Ramos (cell line): ENCODE data around the gene SLC38A5.

Experiments
- in situ Hi-C: fragments of 300-500 bp; cut with MboI; formaldehyde crosslinking; loops from one replicate; pipeline ENCODE4 v1.14.3; 2022; ENCODE audit warnings: low sequenced_read_pairs; ENCODE audit not compliant: unreplicated experiment

The SLC38A5 gene

GRCh38 chrX:48493890-48494364 lies 23.9 kb upstream of the SLC38A5 start:
- in situ Hi-C loops = no loop called here

DNA sequence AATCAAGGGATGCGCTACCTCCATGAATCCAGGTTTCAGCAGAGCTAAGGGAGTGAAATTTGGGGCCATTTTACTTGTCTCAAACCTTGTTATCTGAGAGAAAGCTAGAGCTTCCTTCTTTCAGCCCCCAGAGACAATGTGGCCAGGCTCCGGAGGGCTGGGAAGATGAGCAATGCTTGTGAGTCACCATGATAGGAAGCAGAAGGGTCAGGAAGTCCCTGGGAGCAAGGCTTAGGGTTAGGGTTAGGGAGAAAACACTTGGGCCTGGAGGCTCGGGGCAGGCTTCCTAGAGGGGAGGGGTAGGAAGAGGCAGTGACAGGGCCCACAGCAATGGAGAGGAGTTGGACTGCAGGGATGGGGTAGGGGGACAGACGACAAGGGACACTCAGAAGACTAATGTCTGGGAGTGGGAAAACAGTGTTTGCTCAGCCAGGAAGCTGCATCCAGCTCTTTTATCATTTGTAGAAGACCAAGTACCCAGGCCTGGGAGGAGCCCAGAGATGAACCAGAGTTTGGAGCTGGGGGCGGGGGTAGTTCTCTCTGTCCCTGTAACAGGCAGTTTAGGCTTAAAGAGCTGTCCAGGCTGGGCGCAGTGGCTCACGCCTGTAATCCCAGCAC lies 22.3 kb upstream of the SLC38A5 start:
- in situ Hi-C loops = no loop called here

- in situ Hi-C loops = no loop called here
Measured at GRCh38 chrX:48491809-48492208, 21.7 kb upstream of the SLC38A5 start.

GRCh38 chrX:48490661-48491060 lies 20.6 kb upstream of the SLC38A5 start:
- in situ Hi-C loops = no loop called here

DNA sequence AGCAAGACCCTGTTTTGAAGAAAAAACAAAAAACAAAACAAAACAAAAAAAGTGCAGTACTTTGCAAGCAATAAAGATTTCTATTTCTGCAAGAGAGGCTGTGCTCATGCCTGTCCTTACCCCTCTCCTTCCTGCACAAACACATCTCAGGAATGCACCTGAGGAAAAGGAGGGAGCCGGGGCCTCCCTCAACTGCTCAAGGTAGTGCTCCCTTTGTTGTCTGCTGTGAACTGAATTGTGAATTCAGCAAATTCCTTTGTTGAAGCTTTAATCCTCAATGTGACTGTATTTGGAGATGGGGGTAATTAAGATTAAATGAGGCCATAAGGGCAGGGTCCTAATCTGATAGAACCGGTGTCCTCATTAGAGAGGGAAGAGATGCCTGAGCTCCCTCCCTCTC lies 19.8 kb upstream of the SLC38A5 start:
- in situ Hi-C loops = no loop called here

DNA sequence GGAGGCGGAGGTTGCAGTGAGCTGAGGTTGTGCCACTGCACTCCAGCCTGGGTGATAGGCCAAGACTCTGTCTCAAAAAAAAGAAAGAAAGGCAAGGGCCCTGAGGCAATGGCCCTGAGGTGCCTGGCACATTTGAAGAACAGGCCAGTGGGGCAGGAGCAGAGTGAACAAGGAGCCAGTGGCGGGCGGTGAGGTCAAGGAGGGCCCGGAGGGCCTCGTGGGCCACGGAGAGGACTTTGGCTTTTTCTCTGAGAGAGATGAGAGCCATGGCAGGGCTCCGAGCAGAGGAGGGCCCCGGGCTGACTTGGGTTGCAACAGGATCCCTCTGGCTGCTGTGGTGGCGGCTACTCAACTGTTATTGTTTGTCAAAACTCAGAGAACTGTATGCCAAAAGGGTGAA lies 19.2 kb upstream of the SLC38A5 start:
- in situ Hi-C loops = no loop called here

DNA sequence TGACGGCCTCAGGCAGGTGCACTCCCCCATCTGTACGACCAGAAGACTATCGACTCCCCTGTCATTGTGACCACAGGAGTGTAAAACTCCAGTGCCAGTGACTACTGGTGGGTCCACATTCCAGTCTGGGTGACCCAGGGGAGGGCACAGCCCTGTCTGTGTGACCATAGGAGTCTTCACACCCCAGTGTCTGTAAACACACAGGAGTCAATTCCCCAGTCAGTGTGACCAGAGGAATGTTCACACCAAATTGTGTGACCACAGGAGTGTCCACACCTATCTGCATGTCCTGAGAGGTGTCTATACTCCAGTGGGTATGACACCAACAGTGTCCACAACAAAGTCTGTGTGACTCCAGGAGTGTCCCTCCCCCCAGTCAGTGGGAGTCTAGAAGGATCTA lies 18.0 kb upstream of the SLC38A5 start:
- in situ Hi-C loops = no loop called here

DNA sequence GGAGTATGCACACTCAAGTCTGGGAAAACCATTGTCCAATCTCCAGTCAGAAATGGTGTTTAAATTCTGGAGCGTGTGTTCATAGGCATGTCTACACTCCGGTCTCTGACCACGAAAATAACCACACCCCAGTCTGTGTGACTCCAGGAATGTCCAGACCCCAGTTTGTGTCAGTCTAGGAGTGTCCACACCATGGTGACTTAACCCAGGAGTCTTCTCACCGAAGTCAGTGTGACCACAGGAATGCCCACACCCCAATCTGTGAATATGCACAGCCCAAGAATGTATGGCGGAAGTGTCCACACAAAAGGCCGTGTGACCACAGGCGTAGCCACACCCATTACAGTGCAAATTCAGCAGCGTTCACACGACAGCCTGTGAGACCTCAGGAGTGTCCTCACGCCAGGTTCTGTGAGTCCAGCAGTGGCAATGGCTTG lies 17.3 kb upstream of the SLC38A5 start:
- in situ Hi-C loops = no loop called here

- in situ Hi-C loops = no loop called here
Measured at GRCh38 chrX:48482526-48482925, 12.5 kb upstream of the SLC38A5 start.

GRCh38 chrX:48480583-48480982 lies 10.5 kb upstream of the SLC38A5 start:
- in situ Hi-C loops = no loop called here

DNA sequence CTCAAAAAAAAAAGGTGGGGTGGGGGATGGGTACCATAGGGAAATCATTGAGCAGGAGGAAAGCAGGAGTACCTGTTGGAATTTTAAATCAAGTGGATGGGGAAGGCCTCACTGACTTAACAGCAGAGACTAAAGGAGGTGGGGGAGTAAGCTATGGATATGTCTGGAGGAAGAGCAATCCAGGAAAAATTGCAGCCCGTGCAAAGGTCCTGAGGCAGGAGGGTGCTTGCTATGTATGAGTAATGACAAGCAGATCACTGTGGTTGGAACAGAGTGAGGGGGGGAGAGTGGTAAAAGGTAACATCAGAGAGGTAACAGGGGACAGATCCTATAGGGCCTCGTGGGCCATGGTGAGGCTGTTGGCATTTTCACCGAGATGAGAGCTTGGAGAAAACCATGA lies 10.1 kb upstream of the SLC38A5 start:
- in situ Hi-C loops = no loop called here

DNA sequence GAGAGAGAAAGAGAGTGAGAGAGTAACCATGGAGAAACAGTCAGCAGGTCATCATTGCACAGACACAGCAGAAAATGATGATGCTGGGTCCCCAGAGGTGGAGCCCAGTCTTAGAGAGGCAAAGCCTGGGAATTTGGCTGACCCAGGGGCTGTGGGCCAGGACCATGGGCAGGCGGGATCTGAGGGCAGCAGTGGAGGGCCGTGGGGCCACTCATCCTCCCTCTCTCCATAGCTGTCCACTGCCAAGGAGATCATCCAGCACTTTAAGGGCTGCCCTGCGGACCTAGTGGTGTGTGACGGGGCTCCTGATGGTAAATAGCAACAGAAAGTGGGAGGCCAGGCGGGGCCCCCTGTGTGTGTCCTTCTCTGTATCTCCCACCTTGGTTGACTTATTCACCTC lies 8.7 kb upstream of the SLC38A5 start:
- in situ Hi-C loops = no loop called here

DNA sequence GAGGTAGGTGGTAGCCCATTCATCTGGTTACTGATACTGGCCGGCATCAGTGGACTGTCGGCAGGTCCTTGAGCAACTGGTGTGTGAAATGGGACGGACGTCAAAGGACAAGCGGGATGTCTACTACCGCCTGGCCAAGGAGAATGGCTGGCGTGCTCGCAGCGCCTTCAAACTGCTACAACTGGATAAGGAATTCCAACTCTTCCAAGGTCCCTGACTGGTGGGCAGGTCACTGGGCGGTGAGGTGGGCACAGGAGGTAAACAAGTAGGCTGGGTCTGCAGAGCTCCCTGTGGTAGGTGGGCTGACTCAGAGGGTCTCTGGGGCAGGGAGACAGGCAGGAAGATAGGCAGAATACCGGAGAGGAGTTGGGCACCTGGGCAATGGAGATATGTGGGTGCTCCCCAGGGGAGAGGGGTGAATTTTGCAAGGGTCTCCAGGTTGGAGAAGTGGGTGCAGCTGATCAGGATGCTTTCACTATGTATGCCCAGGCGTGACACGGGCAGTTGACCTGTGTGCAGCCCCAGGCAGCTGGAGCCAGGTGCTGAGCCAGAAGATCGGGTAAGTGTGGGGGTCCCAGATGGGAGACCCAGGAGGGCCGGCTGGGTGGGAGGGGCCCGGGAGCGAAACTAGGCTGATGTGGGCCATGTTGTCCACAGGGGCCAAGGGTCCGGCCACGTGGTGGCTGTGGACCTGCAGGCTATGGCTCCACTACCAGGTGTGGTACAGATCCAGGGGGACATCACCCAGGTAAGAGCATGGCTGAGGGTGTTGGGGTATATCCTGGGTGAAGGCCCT lies 8.1 kb upstream of the SLC38A5 start:
- in situ Hi-C loops = no loop called here

GRCh38 chrX:48476919-48477318 lies 6.9 kb upstream of the SLC38A5 start:
- in situ Hi-C loops = no loop called here

- in situ Hi-C loops = no loop called here
Measured at GRCh38 chrX:48475774-48476577, 5.9 kb upstream of the SLC38A5 start, which contains the start of gene FTSJ1. Gene FTSJ1, plus strand, starts transcription at chrX:48476199. Its CDS starts 1,849 bp downstream, at chrX:48478048.

DNA sequence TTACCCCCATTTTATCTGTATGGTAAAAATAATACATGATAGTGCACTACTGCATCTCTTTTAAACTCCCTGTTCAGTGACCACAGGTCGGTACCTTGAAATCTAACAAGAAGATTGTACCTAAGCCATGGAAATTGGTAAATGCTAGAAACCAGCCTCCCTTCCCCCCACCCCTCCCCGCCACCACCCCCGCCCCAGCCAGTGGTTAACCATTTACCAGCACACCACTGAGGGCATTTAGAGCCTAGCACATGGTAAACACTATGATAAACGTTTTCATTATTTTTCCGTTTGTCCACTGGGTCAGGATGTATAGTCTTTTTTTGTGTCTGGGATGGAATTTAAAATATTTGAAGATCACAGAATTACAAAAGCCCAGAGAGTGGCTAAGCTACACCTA lies 5.2 kb upstream of the SLC38A5 start:
- in situ Hi-C loops = no loop called here

GRCh38 chrX:48474581-48474980 lies 4.5 kb upstream of the SLC38A5 start:
- in situ Hi-C loops = no loop called here

DNA sequence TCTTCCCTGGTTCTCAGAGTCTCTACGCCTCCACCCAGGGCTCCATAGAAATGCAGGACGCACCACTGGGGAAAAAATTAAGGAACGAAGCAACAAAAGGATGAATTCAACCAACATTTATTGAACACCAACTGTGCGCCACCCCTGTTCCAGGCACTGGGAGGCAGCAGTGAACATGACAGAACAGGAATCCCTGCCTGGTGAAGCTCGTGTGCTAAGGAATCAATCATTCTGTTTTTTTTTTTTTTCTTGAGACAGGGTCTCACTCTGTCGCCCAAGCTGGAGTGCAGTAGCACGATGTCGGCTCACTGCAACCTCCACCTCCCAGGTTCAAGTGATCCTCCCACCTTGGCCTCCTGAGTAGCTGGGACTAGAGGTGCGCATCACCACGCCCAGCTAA lies 4.1 kb upstream of the SLC38A5 start:
- in situ Hi-C loops = no loop called here

GRCh38 chrX:48473704-48473990 lies 3.6 kb upstream of the SLC38A5 start:
- in situ Hi-C loops = no loop called here

DNA sequence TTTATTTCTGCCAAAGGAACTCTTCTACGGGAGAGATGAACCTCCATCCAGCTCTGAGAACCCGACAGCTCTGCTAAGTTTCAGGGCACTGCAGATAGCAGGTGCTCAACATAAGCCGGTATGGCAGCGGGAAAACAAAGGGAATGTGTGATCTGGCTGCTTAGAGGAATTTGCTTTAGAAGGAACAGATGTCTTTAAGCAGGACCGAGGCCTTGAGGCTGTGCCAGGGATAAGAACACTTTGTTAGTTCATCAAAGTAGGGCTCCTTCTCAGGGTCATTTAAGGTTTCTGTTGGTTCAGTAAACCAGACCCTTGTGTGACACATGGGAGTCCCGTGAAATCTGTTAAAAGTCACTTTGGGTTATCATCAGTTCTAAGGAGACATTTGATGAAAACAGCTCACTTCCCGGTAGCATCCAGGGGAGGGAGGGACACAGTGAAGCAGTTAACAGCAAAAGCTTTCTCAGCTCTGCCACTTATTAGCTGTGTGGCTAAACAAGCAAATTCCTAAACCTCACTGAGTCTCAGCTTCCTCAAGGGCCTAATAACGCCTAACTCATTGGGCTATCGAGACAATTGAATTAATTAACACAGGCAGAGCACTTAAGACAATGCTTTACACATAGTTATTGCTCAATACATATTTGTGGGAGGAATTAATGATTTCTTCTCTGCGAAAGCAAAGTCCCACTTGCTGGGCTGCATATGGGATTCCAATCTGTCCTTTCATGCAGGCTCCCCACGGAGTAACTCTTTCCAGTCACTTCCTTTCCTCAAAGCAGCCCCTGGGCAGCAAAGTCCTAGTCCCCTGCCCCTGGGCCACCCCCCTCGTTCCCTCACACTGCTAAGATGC lies 3.0 kb upstream of the SLC38A5 start:
- in situ Hi-C loops = no loop called here
